GM23338 (cell line): ENCODE results near the gene BAG2.

Source experiments
- CREB1 ChIP-seq: fragments of 250-450 bp; sonication (Bioruptor Pico); IDR thresholded peaks from 2 replicates; pipeline ENCODE4 v1.5.0; 2020; ENCODE audit warnings: low read depth, mild to moderate bottlenecking, moderate library complexity
- EZH2 ChIP-seq: fragments of 200-600 bp; sonication (generic); IDR thresholded peaks from one replicate; pipeline ENCODE4 v1.8.0; 2017; ENCODE audit warnings: antibody characterized with exemption, mild to moderate bottlenecking, low read depth; ENCODE audit not compliant: unreplicated experiment
- EZH2phosphoT487 ChIP-seq: fragments of 200-600 bp; sonication (generic); IDR thresholded peaks from one replicate; pipeline ENCODE4 v1.8.1; 2018; ENCODE audit warnings: antibody characterized with exemption; ENCODE audit not compliant: unreplicated experiment
- JUNB ChIP-seq: IDR thresholded peaks from one replicate; pipeline ENCODE4 v1.6.1; 2016; ENCODE audit warnings: antibody characterized with exemption; ENCODE audit not compliant: unreplicated experiment
- NANOG ChIP-seq: IDR thresholded peaks from 2 replicates; pipeline ENCODE4 v1.6.1; 2016; ENCODE audit warnings: antibody characterized with exemption, borderline replicate concordance
- POLR2AphosphoS5 ChIP-seq: IDR thresholded peaks from 2 replicates; pipeline ENCODE4 v1.6.1; 2016; ENCODE audit warnings: antibody characterized with exemption, low read depth
- STAT1 ChIP-seq: IDR thresholded peaks from one replicate; pipeline ENCODE4 v1.6.1; 2016; ENCODE audit warnings: antibody characterized with exemption; ENCODE audit not compliant: unreplicated experiment
- ZNF114 ChIP-seq: fragments of 250-450 bp; sonication (Bioruptor Pico); IDR thresholded peaks from 2 replicates; pipeline ENCODE4 v1.5.0; 2020; ENCODE audit warnings: mild to moderate bottlenecking, moderate library complexity
- ZNF331 ChIP-seq: fragments of 250-450 bp; sonication (Bioruptor Pico); IDR thresholded peaks from 2 replicates; pipeline ENCODE4 v1.5.0; 2020; ENCODE audit warnings: low read depth, mild to moderate bottlenecking, moderate library complexity
- TF ChIP-seq, protein P1 (sequence below), 2 experiments: fragments of 200-600 bp in 1 of 2; sonication (generic) in 1 of 2; conservative IDR thresholded peaks; 2 replicates each; pipeline versions ENCODE4 v1.5.1 to v1.6.1; 2016 to 2017; ENCODE audit warnings: antibody characterized with exemption in 2 of 2, low read depth in 2 of 2, mild to moderate bottlenecking in 2 of 2, moderate library complexity in 1 of 2
- TF ChIP-seq, protein P2 (sequence below): IDR thresholded peaks from one replicate; pipeline ENCODE4 v1.6.1; 2018; ENCODE audit warnings: antibody characterized with exemption; ENCODE audit not compliant: unreplicated experiment
- TF ChIP-seq, protein P3 (sequence below): IDR thresholded peaks from 2 replicates; pipeline ENCODE4 v1.6.1; 2016; ENCODE audit warnings: antibody characterized with exemption
- TF ChIP-seq, protein P4 (sequence below): fragments of 250-450 bp; sonication (Bioruptor Pico); IDR thresholded peaks from 2 replicates; pipeline ENCODE4 v1.5.0; 2020; ENCODE audit warnings: mild to moderate bottlenecking, moderate library complexity

DNA sequence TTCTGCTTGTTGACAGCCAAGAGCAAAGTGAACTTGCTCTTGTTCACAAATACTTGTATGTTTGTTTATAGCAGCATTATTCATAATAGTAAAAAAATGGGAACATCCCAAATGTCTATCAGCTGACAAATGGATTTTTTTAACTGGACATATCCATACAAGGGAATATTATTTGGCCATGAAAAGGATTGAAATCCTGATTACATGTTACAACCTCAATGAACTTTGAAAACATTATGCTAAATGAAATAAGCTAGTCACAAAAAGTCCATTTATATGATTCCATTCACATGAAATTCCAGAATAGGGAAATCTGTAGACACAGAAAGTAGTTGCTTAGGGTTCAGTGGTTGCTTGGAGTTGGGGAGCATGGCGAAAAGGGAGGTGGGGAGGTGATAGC lies 28.4 kb upstream of the BAG2 start:
- TF ChIP-seq EZH2 (no peak), ZNF114 (CRISPR knock-in tag) (no peak), EZH2phosphoT487 (no peak), POLR2AphosphoS5 (no peak), JUNB (no peak), STAT1 (no peak), CREB1 (CRISPR knock-in tag) (no peak), ZNF331 (CRISPR knock-in tag) (no peak), NANOG (no peak)
- TF ChIP-seq, protein P1, sequence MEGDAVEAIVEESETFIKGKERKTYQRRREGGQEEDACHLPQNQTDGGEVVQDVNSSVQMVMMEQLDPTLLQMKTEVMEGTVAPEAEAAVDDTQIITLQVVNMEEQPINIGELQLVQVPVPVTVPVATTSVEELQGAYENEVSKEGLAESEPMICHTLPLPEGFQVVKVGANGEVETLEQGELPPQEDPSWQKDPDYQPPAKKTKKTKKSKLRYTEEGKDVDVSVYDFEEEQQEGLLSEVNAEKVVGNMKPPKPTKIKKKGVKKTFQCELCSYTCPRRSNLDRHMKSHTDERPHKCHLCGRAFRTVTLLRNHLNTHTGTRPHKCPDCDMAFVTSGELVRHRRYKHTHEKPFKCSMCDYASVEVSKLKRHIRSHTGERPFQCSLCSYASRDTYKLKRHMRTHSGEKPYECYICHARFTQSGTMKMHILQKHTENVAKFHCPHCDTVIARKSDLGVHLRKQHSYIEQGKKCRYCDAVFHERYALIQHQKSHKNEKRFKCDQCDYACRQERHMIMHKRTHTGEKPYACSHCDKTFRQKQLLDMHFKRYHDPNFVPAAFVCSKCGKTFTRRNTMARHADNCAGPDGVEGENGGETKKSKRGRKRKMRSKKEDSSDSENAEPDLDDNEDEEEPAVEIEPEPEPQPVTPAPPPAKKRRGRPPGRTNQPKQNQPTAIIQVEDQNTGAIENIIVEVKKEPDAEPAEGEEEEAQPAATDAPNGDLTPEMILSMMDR (conservative IDR thresholded peaks at IDR 0.05; ENCODE audit: low read depth in 2 of 2), result no peak
- TF ChIP-seq, protein P2, sequence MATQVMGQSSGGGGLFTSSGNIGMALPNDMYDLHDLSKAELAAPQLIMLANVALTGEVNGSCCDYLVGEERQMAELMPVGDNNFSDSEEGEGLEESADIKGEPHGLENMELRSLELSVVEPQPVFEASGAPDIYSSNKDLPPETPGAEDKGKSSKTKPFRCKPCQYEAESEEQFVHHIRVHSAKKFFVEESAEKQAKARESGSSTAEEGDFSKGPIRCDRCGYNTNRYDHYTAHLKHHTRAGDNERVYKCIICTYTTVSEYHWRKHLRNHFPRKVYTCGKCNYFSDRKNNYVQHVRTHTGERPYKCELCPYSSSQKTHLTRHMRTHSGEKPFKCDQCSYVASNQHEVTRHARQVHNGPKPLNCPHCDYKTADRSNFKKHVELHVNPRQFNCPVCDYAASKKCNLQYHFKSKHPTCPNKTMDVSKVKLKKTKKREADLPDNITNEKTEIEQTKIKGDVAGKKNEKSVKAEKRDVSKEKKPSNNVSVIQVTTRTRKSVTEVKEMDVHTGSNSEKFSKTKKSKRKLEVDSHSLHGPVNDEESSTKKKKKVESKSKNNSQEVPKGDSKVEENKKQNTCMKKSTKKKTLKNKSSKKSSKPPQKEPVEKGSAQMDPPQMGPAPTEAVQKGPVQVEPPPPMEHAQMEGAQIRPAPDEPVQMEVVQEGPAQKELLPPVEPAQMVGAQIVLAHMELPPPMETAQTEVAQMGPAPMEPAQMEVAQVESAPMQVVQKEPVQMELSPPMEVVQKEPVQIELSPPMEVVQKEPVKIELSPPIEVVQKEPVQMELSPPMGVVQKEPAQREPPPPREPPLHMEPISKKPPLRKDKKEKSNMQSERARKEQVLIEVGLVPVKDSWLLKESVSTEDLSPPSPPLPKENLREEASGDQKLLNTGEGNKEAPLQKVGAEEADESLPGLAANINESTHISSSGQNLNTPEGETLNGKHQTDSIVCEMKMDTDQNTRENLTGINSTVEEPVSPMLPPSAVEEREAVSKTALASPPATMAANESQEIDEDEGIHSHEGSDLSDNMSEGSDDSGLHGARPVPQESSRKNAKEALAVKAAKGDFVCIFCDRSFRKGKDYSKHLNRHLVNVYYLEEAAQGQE, result no peak
- TF ChIP-seq, protein P3, sequence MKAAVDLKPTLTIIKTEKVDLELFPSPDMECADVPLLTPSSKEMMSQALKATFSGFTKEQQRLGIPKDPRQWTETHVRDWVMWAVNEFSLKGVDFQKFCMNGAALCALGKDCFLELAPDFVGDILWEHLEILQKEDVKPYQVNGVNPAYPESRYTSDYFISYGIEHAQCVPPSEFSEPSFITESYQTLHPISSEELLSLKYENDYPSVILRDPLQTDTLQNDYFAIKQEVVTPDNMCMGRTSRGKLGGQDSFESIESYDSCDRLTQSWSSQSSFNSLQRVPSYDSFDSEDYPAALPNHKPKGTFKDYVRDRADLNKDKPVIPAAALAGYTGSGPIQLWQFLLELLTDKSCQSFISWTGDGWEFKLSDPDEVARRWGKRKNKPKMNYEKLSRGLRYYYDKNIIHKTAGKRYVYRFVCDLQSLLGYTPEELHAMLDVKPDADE, result no peak
- TF ChIP-seq, protein P4, sequence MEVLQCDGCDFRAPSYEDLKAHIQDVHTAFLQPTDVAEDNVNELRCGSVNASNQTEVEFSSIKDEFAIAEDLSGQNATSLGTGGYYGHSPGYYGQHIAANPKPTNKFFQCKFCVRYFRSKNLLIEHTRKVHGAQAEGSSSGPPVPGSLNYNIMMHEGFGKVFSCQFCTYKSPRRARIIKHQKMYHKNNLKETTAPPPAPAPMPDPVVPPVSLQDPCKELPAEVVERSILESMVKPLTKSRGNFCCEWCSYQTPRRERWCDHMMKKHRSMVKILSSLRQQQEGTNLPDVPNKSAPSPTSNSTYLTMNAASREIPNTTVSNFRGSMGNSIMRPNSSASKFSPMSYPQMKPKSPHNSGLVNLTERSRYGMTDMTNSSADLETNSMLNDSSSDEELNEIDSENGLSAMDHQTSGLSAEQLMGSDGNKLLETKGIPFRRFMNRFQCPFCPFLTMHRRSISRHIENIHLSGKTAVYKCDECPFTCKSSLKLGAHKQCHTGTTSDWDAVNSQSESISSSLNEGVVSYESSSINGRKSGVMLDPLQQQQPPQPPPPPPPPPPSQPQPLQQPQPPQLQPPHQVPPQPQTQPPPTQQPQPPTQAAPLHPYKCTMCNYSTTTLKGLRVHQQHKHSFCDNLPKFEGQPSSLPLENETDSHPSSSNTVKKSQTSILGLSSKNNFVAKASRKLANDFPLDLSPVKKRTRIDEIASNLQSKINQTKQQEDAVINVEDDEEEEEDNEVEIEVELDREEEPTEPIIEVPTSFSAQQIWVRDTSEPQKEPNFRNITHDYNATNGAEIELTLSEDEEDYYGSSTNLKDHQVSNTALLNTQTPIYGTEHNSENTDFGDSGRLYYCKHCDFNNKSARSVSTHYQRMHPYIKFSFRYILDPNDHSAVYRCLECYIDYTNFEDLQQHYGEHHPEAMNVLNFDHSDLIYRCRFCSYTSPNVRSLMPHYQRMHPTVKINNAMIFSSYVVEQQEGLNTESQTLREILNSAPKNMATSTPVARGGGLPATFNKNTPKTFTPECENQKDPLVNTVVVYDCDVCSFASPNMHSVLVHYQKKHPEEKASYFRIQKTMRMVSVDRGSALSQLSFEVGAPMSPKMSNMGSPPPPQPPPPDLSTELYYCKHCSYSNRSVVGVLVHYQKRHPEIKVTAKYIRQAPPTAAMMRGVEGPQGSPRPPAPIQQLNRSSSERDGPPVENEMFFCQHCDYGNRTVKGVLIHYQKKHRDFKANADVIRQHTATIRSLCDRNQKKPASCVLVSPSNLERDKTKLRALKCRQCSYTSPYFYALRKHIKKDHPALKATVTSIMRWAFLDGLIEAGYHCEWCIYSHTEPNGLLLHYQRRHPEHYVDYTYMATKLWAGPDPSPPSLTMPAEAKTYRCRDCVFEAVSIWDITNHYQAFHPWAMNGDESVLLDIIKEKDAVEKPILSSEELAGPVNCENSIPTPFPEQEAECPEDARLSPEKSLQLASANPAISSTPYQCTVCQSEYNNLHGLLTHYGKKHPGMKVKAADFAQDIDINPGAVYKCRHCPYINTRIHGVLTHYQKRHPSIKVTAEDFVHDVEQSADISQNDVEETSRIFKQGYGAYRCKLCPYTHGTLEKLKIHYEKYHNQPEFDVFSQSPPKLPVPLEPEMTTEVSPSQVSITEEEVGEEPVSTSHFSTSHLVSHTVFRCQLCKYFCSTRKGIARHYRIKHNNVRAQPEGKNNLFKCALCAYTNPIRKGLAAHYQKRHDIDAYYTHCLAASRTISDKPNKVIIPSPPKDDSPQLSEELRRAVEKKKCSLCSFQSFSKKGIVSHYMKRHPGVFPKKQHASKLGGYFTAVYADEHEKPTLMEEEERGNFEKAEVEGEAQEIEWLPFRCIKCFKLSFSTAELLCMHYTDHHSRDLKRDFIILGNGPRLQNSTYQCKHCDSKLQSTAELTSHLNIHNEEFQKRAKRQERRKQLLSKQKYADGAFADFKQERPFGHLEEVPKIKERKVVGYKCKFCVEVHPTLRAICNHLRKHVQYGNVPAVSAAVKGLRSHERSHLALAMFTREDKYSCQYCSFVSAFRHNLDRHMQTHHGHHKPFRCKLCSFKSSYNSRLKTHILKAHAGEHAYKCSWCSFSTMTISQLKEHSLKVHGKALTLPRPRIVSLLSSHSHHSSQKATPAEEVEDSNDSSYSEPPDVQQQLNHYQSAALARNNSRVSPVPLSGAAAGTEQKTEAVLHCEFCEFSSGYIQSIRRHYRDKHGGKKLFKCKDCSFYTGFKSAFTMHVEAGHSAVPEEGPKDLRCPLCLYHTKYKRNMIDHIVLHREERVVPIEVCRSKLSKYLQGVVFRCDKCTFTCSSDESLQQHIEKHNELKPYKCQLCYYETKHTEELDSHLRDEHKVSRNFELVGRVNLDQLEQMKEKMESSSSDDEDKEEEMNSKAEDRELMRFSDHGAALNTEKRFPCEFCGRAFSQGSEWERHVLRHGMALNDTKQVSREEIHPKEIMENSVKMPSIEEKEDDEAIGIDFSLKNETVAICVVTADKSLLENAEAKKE (CRISPR knock-in tag), result no peak
